ENCODE results near the gene KLK10. TPM values are rescaled to one million over a fixed set of nuclear protein-coding genes. Genes with fewer than 3 reads are reported as not detected.

KLK10 gene
- total RNA-seq, 1 donor from 2014 or later: 6.7 TPM

- DNase-seq (ENCODE audit: low read depth): no peak
- no peaks in the 10 kb centered on the region for H3K36me3 ChIP-seq (ENCODE audit: control insufficient read depth, insufficient read depth, low read length)
- no peaks in the 10 kb centered on the region for H3K27me3 ChIP-seq (ENCODE audit: control insufficient read depth, insufficient read depth, low read length)
- no peak overlapping the region for H3K4me3 ChIP-seq (ENCODE audit: low read depth, low read length)
- TF ChIP-seq CTCF (IDR thresholded peaks at IDR 0.05; ENCODE audit: insufficient read depth, low read length, poor library complexity, severe bottlenecking): no peak
Observed at GRCh38 chr19:51030631-51031030, 11.1 kb upstream of the KLK10 start.

GRCh38 chr19:51029718-51030117 lies 10.2 kb upstream of the KLK10 start:
- Histone ChIP-seq H3K36me3 (ENCODE audit: control insufficient read depth, insufficient read depth, low read length) (no peaks in the 10 kb centered on the region), H3K4me3 (ENCODE audit: low read depth, low read length) (no peak overlapping the region), H3K27me3 (ENCODE audit: control insufficient read depth, insufficient read depth, low read length) (no peaks in the 10 kb centered on the region)
- DNase-seq (ENCODE audit: low read depth): no peak
- no peak for TF ChIP-seq CTCF (IDR thresholded peaks at IDR 0.05; ENCODE audit: insufficient read depth, low read length, poor library complexity, severe bottlenecking)

- no peak for DNase-seq (ENCODE audit: low read depth)
- Histone ChIP-seq H3K27me3 (ENCODE audit: control insufficient read depth, insufficient read depth, low read length) (peaks cover under 1% of the 10 kb centered on the region), H3K36me3 (ENCODE audit: control insufficient read depth, insufficient read depth, low read length) (no peaks in the 10 kb centered on the region), H3K4me3 (ENCODE audit: low read depth, low read length) (no peak overlapping the region)
- no peak for TF ChIP-seq CTCF (IDR thresholded peaks at IDR 0.05; ENCODE audit: insufficient read depth, low read length, poor library complexity, severe bottlenecking)
Observed at GRCh38 chr19:51027873-51028272, 8.4 kb upstream of the KLK10 start.

- no peaks in the 10 kb centered on the region for H3K36me3 ChIP-seq (ENCODE audit: control insufficient read depth, insufficient read depth, low read length)
- TF ChIP-seq CTCF (IDR thresholded peaks at IDR 0.05; ENCODE audit: insufficient read depth, low read length, poor library complexity, severe bottlenecking): no peak
- DNase-seq (ENCODE audit: low read depth): no peak
- H3K4me3 ChIP-seq (ENCODE audit: low read depth, low read length): no peak overlapping the region
- peaks cover 2% of the 10 kb centered on the region for H3K27me3 ChIP-seq (ENCODE audit: control insufficient read depth, insufficient read depth, low read length)
Observed at GRCh38 chr19:51027126-51027806, 7.8 kb upstream of the KLK10 start.

GRCh38 chr19:51026554-51026831 lies 7.0 kb upstream of the KLK10 start, which contains the start of gene KLK11:
KLK11 (minus strand) TSS chr19:51026616; CDS start chr19:51025631, 985 bp downstream.
- H3K27me3 ChIP-seq (ENCODE audit: control insufficient read depth, insufficient read depth, low read length): peaks cover 2% of the 10 kb centered on the region
- no peak for DNase-seq (ENCODE audit: low read depth)
- no peaks in the 10 kb centered on the region for H3K36me3 ChIP-seq (ENCODE audit: control insufficient read depth, insufficient read depth, low read length)
- no peak for TF ChIP-seq CTCF (IDR thresholded peaks at IDR 0.05; ENCODE audit: insufficient read depth, low read length, poor library complexity, severe bottlenecking)
- H3K4me3 ChIP-seq (ENCODE audit: low read depth, low read length): no peak within 1 kb of the TSS
